Mammary epithelial cell (primary cell): ENCODE data around the gene FBXO30.

Source experiments
- EZH2 ChIP-seq: IDR thresholded peaks from 2 replicates; pipeline ENCODE4 v1.6.1; 2012; ENCODE audit warnings: low read length, inconsistent platforms, borderline replicate concordance
- TF ChIP-seq, protein P1 (sequence below), 2 donors: IDR thresholded peaks in 1 of 2; conservative IDR thresholded peaks in 1 of 2; 2 replicates each; pipeline ENCODE4 v1.5.1; 2011 to 2012; ENCODE audit warnings: inconsistent platforms in 2 of 2, low read length in 2 of 2, mild to moderate bottlenecking in 2 of 2, control low read depth in 1 of 2, low read depth in 1 of 2; ENCODE audit not compliant: insufficient read depth in 1 of 2; ENCODE audit errors: extremely low read depth in 1 of 2

DNA sequence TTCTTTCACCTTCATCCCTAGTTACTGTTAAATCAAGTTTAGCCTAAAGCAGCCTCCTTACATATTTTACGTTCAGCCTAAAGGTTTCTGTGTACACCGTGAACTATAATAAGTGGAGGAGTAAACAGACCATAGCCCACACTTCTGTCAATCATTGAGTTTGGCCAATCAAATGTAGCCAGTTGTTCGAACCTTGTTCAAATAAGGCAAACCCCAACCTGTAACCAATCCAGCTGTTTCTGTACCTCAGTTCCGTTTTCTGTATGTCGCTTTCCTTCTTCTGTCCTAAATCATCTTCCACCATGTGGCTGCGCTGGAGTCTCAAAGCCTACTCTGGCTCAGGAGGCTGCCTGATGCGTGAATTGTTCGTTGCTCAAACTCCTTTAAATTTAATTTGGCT, 1.8 kb upstream of the FBXO30 start:
- TF ChIP-seq, protein P1, sequence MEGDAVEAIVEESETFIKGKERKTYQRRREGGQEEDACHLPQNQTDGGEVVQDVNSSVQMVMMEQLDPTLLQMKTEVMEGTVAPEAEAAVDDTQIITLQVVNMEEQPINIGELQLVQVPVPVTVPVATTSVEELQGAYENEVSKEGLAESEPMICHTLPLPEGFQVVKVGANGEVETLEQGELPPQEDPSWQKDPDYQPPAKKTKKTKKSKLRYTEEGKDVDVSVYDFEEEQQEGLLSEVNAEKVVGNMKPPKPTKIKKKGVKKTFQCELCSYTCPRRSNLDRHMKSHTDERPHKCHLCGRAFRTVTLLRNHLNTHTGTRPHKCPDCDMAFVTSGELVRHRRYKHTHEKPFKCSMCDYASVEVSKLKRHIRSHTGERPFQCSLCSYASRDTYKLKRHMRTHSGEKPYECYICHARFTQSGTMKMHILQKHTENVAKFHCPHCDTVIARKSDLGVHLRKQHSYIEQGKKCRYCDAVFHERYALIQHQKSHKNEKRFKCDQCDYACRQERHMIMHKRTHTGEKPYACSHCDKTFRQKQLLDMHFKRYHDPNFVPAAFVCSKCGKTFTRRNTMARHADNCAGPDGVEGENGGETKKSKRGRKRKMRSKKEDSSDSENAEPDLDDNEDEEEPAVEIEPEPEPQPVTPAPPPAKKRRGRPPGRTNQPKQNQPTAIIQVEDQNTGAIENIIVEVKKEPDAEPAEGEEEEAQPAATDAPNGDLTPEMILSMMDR (conservative IDR thresholded peaks at IDR 0.05 in 1 of 2, IDR thresholded peaks at IDR 0.05 in 1 of 2; ENCODE audit: extremely low read depth in 1 of 2, insufficient read depth in 1 of 2, low read depth in 1 of 2, low read length in 2 of 2), result no peak
- no peak for TF ChIP-seq EZH2
